HG03280 (cell line): Measurements from ENCODE around the gene OTULINL.
A peak's percentile ranks its signal among the peaks of the same experiment; 100 is the strongest.
"Not testable (repeated sequence)": the region's sequence is repeated elsewhere in the genome, so short reads cannot be mapped to it uniquely, and the experiment has no call there.

ENCODE experiments used
- ATAC-seq: cut with Tn5 transposase; IDR thresholded peaks from one replicate; pipeline ENCODE4 v1.9.1; 2021; ENCODE audit warnings: mild to moderate bottlenecking, moderate library complexity; ENCODE audit not compliant: unreplicated experiment

OTULINL gene

GRCh38 chr5:14581106-14581890 lies at the start of gene OTULINL:
OTULINL (plus strand) TSS chr5:14581792; CDS start chr5:14581895, 103 bp downstream.
- ATAC-seq: peak; percentile 97

GRCh38 chr5:14532180-14532579 lies 49.4 kb upstream of the OTULINL start:
- ATAC-seq: no peak

GRCh38 chr5:14534773-14535172 lies 46.8 kb upstream of the OTULINL start:
- ATAC-seq: no peak

- ATAC-seq: no peak
Measured at GRCh38 chr5:14545308-14545707, 36.3 kb upstream of the OTULINL start.

- ATAC-seq: no peak
Measured at GRCh38 chr5:14545862-14546261, 35.7 kb upstream of the OTULINL start.

- ATAC-seq: no peak
Measured at GRCh38 chr5:14547666-14548065, 33.9 kb upstream of the OTULINL start.

GRCh38 chr5:14551211-14551610 lies 30.4 kb upstream of the OTULINL start:
- ATAC-seq: no peak

- no peak for ATAC-seq
Measured at GRCh38 chr5:14552017-14552416, 29.6 kb upstream of the OTULINL start.

- not testable (repeated sequence) for ATAC-seq
Measured at GRCh38 chr5:14554288-14554687, 27.3 kb upstream of the OTULINL start.

- ATAC-seq: no peak
Measured at GRCh38 chr5:14556015-14556414, 25.6 kb upstream of the OTULINL start.

GRCh38 chr5:14557203-14557770 lies 24.3 kb upstream of the OTULINL start:
- no peak for ATAC-seq

GRCh38 chr5:14557791-14558415 lies 23.7 kb upstream of the OTULINL start:
- ATAC-seq: no peak

- no peak for ATAC-seq
Measured at GRCh38 chr5:14560091-14560595, 21.4 kb upstream of the OTULINL start.

- ATAC-seq: no peak
Measured at GRCh38 chr5:14561741-14562140, 19.9 kb upstream of the OTULINL start.

- no peak for ATAC-seq
Measured at GRCh38 chr5:14568333-14568732, 13.3 kb upstream of the OTULINL start.

- no peak for ATAC-seq
Measured at GRCh38 chr5:14569948-14570691, 11.5 kb upstream of the OTULINL start.

GRCh38 chr5:14571901-14572300 lies 9.7 kb upstream of the OTULINL start:
- no peak for ATAC-seq

GRCh38 chr5:14572385-14572784 lies 9.2 kb upstream of the OTULINL start:
- ATAC-seq: no peak

- ATAC-seq: no peak
Measured at GRCh38 chr5:14572836-14573235, 8.8 kb upstream of the OTULINL start.

- ATAC-seq: no peak
Measured at GRCh38 chr5:14574096-14574495, 7.5 kb upstream of the OTULINL start.

GRCh38 chr5:14574891-14575508 lies 6.6 kb upstream of the OTULINL start:
- no peak for ATAC-seq
